OCI-LY1 (cell line): ENCODE measurements around the gene GSC.

Experiments
- CTCF ChIP-seq: fragments of 200-600 bp; sonication (generic), shearing (Covaris generic); IDR thresholded peaks from 2 replicates; pipeline ENCODE4 v1.5.1; 2017; ENCODE audit warnings: mild to moderate bottlenecking, antibody characterized with exemption, low read length, moderate library complexity, mixed read lengths
- EZH2 ChIP-seq: fragments of 200-600 bp; sonication (generic), shearing (Covaris generic); IDR thresholded peaks from 2 replicates; pipeline ENCODE4 v1.8.0; 2017; ENCODE audit warnings: borderline replicate concordance, mixed run types, mild to moderate bottlenecking, antibody characterized with exemption, low read length, moderate library complexity, mixed read lengths

GRCh38 chr14:94752591-94753436 is 17.1 kb downstream of the GSC start:
- TF ChIP-seq CTCF (no peak), EZH2 (no peak)
